C4-2B (cell line): Measurements from ENCODE around the gene SYTL4.

Experiments
- H3K27ac ChIP-seq: fragments of 450-650 bp; 2 replicates; pipeline ENCODE4 v1.5.1; 2017
- CTCF ChIP-seq: fragments of 450-650 bp; conservative IDR thresholded peaks from 2 replicates; pipeline ENCODE4 v1.5.1; 2017; ENCODE audit warnings: mild to moderate bottlenecking
- ZFX ChIP-seq: fragments of 450-650 bp; IDR thresholded peaks from 2 replicates; pipeline ENCODE4 v1.6.1; 2017

Gene SYTL4

DNA sequence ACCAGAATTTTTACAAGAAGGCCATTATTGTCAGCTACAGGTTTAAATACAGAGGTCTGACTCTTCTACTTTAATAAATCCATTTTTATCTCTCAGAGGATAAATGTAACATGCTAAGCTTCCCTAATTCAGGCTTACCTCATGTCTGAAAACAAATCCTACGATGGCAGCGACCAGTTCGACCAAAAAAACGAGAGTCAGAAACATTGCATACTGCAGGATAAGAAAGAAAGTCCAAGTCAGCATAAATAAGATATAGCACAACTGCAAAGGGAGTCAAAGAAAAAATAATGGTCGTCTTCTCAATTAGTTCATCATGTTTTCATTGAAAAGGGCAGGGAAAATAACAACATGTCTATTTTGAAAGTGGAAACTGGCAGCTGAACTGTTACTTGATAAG, 96.9 kb downstream of the SYTL4 start:
- TF ChIP-seq CTCF: no peak
- TF ChIP-seq ZFX: no peak
- H3K27ac ChIP-seq: no peak overlapping the region

DNA sequence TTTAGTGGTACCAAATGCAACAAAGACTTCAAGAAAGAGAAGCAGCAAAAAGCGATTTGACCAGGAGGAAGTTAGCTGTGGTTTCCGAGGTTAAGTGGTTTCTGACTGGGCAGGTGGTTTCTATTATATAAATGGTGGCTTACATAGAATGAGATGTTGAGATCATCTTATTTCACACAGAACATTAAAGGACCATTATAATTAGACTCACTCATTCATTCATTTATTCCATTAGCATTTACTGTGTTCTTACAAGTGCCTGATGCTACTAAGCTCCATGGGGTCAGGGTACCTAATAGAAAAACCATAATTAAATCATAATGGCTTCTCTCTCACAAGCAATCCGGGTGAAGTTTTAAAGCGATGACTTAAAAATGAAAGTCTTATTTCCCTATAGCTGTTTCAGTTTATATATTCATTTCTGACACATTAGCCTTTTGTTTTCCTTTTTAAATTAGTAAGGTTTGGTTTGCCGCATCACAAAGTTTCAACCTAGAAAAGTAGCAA, 105.9 kb downstream of the SYTL4 start:
- TF ChIP-seq ZFX (no peak), CTCF (no peak)
- H3K27ac ChIP-seq: no peak overlapping the region
